GM23338 (cell line): Measurements from ENCODE around the gene TMPRSS11E. TPM values are rescaled to one million over a fixed set of nuclear protein-coding genes. Genes with fewer than 3 reads are reported as not detected.
"Not testable (repeated sequence)": the region's sequence is repeated elsewhere in the genome, so short reads cannot be mapped to it uniquely, and the experiment has no call there.

ENCODE experiments used
- ATAC-seq: fragments of 200-7000 bp; cut with Tn5 transposase; 3 replicates; pipeline ENCODE4 v1.9.1; 2020
- DNase-seq: peaks from one replicate; pipeline ENCODE4 v3.0.0-alpha.2; 2015; ENCODE audit warnings: low spot score
- H2AFZ ChIP-seq: fragments of 200-600 bp; sonication (generic); 2 replicates; pipeline ENCODE4 v1.8.0; 2016; ENCODE audit warnings: antibody characterized with exemption, mild to moderate bottlenecking, moderate library complexity
- H3F3A ChIP-seq: fragments of 200-600 bp; sonication (generic); replicated peaks from 2 replicates; pipeline ENCODE4 v1.8.0; 2017; ENCODE audit warnings: antibody characterized with exemption, mixed run types, low read depth
- H3K27ac ChIP-seq: fragments of 200-600 bp; sonication (generic); 2 replicates; pipeline ENCODE4 v1.6.1; 2016; ENCODE audit warnings: low read depth
- H3K27me3 ChIP-seq: fragments of 200-600 bp; sonication (generic); 2 replicates; pipeline ENCODE4 v1.8.0; 2016; ENCODE audit warnings: mild to moderate bottlenecking, mixed run types, moderate library complexity; ENCODE audit not compliant: insufficient read depth
- H3K36me3 ChIP-seq: fragments of 200-600 bp; sonication (generic); 2 replicates; pipeline ENCODE4 v1.8.0; 2016; ENCODE audit warnings: mild to moderate bottlenecking; ENCODE audit not compliant: insufficient read depth
- H3K4me1 ChIP-seq: fragments of 200-600 bp; sonication (generic); 2 replicates; pipeline ENCODE4 v1.8.0; 2016; ENCODE audit warnings: mild to moderate bottlenecking, moderate library complexity; ENCODE audit not compliant: insufficient read depth
- H3K4me2 ChIP-seq: fragments of 200-600 bp; sonication (generic); 2 replicates; pipeline ENCODE4 v1.7.1; 2017; ENCODE audit warnings: mixed run types
- H3K4me3 ChIP-seq: fragments of 200-600 bp; sonication (generic); 2 replicates; pipeline ENCODE4 v1.6.1; 2016; ENCODE audit warnings: mixed run types
- H3K79me2 ChIP-seq: fragments of 200-600 bp; sonication (generic); replicated peaks from 2 replicates; pipeline ENCODE4 v1.8.0; 2017; ENCODE audit warnings: mild to moderate bottlenecking; ENCODE audit not compliant: insufficient read depth
- H3K9me2 ChIP-seq: fragments of 200-600 bp; sonication (generic); 2 replicates; pipeline ENCODE4 v1.8.0; 2017; ENCODE audit not compliant: insufficient read depth
- H4K20me1 ChIP-seq: fragments of 200-600 bp; sonication (generic); replicated peaks from 2 replicates; pipeline ENCODE4 v1.8.0; 2017; ENCODE audit warnings: mild to moderate bottlenecking; ENCODE audit not compliant: insufficient read depth
- H3K27ac Mint-ChIP-seq: 2 replicates; pipeline ENCODE4 v1.8.0; 2020; ENCODE audit warnings: inconsistent platforms, mild to moderate bottlenecking, moderate library complexity, mixed read lengths
- H3K27me3 Mint-ChIP-seq: 3 replicates; pipeline ENCODE4 v1.8.0; 2022; ENCODE audit warnings: low read depth, mild to moderate bottlenecking, moderate library complexity, mixed read lengths, inconsistent platforms; ENCODE audit not compliant: insufficient read depth, poor library complexity
- H3K36me3 Mint-ChIP-seq: 3 replicates; pipeline ENCODE4 v1.8.0; 2021; ENCODE audit warnings: low read depth, mild to moderate bottlenecking, inconsistent platforms, moderate library complexity, mixed read lengths
- H3K4me1 Mint-ChIP-seq: 3 replicates; pipeline ENCODE4 v1.8.0; 2020; ENCODE audit warnings: mild to moderate bottlenecking, inconsistent platforms, mixed read lengths
- H3K4me3 Mint-ChIP-seq: 3 replicates; pipeline ENCODE4 v1.8.0; 2021; ENCODE audit warnings: moderate library complexity, mild to moderate bottlenecking, inconsistent platforms, mixed read lengths
- H3K9me3 Mint-ChIP-seq: 3 replicates; pipeline ENCODE4 v1.8.0; 2020; ENCODE audit warnings: moderate library complexity, mild to moderate bottlenecking, inconsistent platforms, mixed read lengths
- EZH2 ChIP-seq: fragments of 200-600 bp; sonication (generic); IDR thresholded peaks from one replicate; pipeline ENCODE4 v1.8.0; 2017; ENCODE audit warnings: antibody characterized with exemption, mild to moderate bottlenecking, low read depth; ENCODE audit not compliant: unreplicated experiment
- EZH2phosphoT487 ChIP-seq: fragments of 200-600 bp; sonication (generic); IDR thresholded peaks from one replicate; pipeline ENCODE4 v1.8.1; 2018; ENCODE audit warnings: antibody characterized with exemption; ENCODE audit not compliant: unreplicated experiment
- JUNB ChIP-seq: IDR thresholded peaks from one replicate; pipeline ENCODE4 v1.6.1; 2016; ENCODE audit warnings: antibody characterized with exemption; ENCODE audit not compliant: unreplicated experiment
- POLR2AphosphoS5 ChIP-seq: IDR thresholded peaks from 2 replicates; pipeline ENCODE4 v1.6.1; 2016; ENCODE audit warnings: antibody characterized with exemption, low read depth
- ZNF114 ChIP-seq: fragments of 250-450 bp; sonication (Bioruptor Pico); IDR thresholded peaks from 2 replicates; pipeline ENCODE4 v1.5.0; 2020; ENCODE audit warnings: mild to moderate bottlenecking, moderate library complexity
- polyA plus RNA-seq: library from polyadenylated mRNA; unstranded; fragments of >200 nt; fragmentation: Nextera tagmentation; extraction: Ambion mirVana; gene quantifications from 2 replicates; pipeline ENCODE4 v1.2.1, GENCODE V29; 2016
- total RNA-seq: library from RNA; depleted of rRNA; stranded (reverse); fragments of >200 nt; shearing (Covaris generic); gene quantifications from 2 replicates; pipeline ENCODE4 v1.2.3, GENCODE V29; 2014
- TF ChIP-seq, protein P1 (sequence below), 2 experiments: fragments of 200-600 bp in 1 of 2; sonication (generic) in 1 of 2; conservative IDR thresholded peaks; 2 replicates each; pipeline versions ENCODE4 v1.5.1 to v1.6.1; 2016 to 2017; ENCODE audit warnings: antibody characterized with exemption in 2 of 2, low read depth in 2 of 2, mild to moderate bottlenecking in 2 of 2, moderate library complexity in 1 of 2
- TF ChIP-seq, protein P2 (sequence below): IDR thresholded peaks from one replicate; pipeline ENCODE4 v1.6.1; 2018; ENCODE audit warnings: antibody characterized with exemption; ENCODE audit not compliant: unreplicated experiment

TMPRSS11E gene
- total and polyA plus RNA-seq, 2 experiments from 2014 or later, result 0.44 to 1.4 TPM

DNA sequence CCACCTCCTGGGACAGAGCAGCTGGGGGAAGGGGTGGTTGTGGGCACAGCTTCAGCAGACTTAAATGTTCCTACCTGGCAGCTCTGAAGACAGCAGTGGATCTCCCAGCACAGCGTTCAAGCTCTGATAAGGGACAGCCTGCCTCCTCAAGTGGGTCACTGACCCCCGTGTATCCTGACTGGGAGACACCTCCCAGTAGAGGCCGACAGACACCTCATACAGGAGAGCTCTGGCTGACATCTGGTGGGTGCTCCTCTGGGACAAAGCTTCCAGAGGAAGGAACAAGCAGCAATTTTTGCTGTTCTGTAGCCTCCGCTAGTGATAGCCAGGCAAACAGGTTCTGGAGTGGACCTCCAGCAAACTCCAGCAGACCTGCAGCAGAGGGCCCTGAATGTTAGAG is 56.2 kb downstream of the TMPRSS11E start:
- H3K4me3 ChIP-seq, H3K4me1 Mint-ChIP-seq: not testable (repeated sequence)

GRCh38 chr4:68504836-68505235 is 57.6 kb downstream of the TMPRSS11E start:
- not testable (repeated sequence) for H3K36me3 ChIP-seq, H3K27ac Mint-ChIP-seq, H3K27ac ChIP-seq, H3K27me3 ChIP-seq, H3K4me3 ChIP-seq, H3K4me1 ChIP-seq, H2AFZ ChIP-seq, H3F3A ChIP-seq, DNase-seq, ATAC-seq, H4K20me1 ChIP-seq, H3K27me3 Mint-ChIP-seq, H3K4me3 Mint-ChIP-seq, H3K4me1 Mint-ChIP-seq, H3K9me2 ChIP-seq, H3K79me2 ChIP-seq, H3K4me2 ChIP-seq
- H3K9me3 Mint-ChIP-seq, result peaks cover 31% of the 10 kb centered on the region
- H3K36me3 Mint-ChIP-seq, result peaks cover 25% of the 10 kb centered on the region

More for the DNA sequence above, 56.2 kb downstream of the TMPRSS11E start:
- not testable (repeated sequence) for H3K4me3 Mint-ChIP-seq, H3K79me2 ChIP-seq, H3K4me2 ChIP-seq, H4K20me1 ChIP-seq, H3K36me3 ChIP-seq, DNase-seq, H3K9me2 ChIP-seq, H3K27ac Mint-ChIP-seq, H3K27me3 ChIP-seq, H2AFZ ChIP-seq, H3K4me1 ChIP-seq, H3K27me3 Mint-ChIP-seq, ATAC-seq, H3K27ac ChIP-seq, H3F3A ChIP-seq
- TF ChIP-seq, protein P1, sequence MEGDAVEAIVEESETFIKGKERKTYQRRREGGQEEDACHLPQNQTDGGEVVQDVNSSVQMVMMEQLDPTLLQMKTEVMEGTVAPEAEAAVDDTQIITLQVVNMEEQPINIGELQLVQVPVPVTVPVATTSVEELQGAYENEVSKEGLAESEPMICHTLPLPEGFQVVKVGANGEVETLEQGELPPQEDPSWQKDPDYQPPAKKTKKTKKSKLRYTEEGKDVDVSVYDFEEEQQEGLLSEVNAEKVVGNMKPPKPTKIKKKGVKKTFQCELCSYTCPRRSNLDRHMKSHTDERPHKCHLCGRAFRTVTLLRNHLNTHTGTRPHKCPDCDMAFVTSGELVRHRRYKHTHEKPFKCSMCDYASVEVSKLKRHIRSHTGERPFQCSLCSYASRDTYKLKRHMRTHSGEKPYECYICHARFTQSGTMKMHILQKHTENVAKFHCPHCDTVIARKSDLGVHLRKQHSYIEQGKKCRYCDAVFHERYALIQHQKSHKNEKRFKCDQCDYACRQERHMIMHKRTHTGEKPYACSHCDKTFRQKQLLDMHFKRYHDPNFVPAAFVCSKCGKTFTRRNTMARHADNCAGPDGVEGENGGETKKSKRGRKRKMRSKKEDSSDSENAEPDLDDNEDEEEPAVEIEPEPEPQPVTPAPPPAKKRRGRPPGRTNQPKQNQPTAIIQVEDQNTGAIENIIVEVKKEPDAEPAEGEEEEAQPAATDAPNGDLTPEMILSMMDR (conservative IDR thresholded peaks at IDR 0.05; ENCODE audit: low read depth in 2 of 2), result peak in 1 of 2 experiments; percentile 37; a peak in 2 of 4 replicates
- Mint-ChIP-seq H3K36me3 (peaks cover 25% of the 10 kb centered on the region), H3K9me3 (peaks cover 31% of the 10 kb centered on the region)

DNA sequence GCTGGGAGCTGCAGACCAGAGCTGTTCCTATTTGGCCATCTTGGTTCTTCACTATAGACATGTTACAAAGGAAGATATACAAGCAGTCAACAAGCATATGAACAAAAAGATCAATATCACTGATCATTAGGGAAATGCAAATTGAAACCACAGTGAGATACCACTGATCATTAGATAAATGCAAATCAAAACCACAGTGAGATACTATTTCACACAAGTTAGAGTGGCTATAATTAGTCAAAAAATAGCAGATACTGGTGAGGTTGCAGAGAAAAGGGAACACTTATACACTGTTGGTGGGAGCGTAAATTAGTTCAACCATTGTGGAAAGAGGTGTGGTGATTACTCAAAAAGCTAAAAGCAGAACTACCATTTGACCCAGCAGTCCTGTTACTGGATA is 58.2 kb downstream of the TMPRSS11E start:
- H3K9me3 Mint-ChIP-seq, result peaks cover 31% of the 10 kb centered on the region
- H3F3A ChIP-seq, H3K4me1 Mint-ChIP-seq, DNase-seq, H4K20me1 ChIP-seq, H3K27me3 Mint-ChIP-seq, H3K9me2 ChIP-seq, H3K4me1 ChIP-seq, H3K79me2 ChIP-seq, H3K4me2 ChIP-seq, H3K36me3 ChIP-seq, H3K27ac Mint-ChIP-seq, H3K4me3 ChIP-seq, H3K4me3 Mint-ChIP-seq, ATAC-seq, H2AFZ ChIP-seq, H3K27ac ChIP-seq, H3K27me3 ChIP-seq: not testable (repeated sequence)
- H3K36me3 Mint-ChIP-seq, result peaks cover 25% of the 10 kb centered on the region

- H3K4me1 Mint-ChIP-seq, result no peaks in the 10 kb centered on the region
- Histone ChIP-seq H3K36me3 (no peaks in the 10 kb centered on the region), H4K20me1 (no peaks in the 10 kb centered on the region), H3K4me2 (no peak overlapping the region), H3F3A (no peaks in the 10 kb centered on the region), H3K79me2 (no peaks in the 10 kb centered on the region), H3K4me1 (no peaks in the 10 kb centered on the region), H3K9me2 (no peaks in the 10 kb centered on the region), H3K4me3 (no peak overlapping the region), H3K27me3 (no peaks in the 10 kb centered on the region), H3K27ac (no peak overlapping the region), H2AFZ (peak overlapping the region; percentile 66)
- H3K9me3 Mint-ChIP-seq, result peaks cover 6% of the 10 kb centered on the region; the same call in 2 of the 3 replicates
- ATAC-seq (no peak), DNase-seq (no peak)
- H3K27ac Mint-ChIP-seq, result no peak overlapping the region
- no peaks in the 10 kb centered on the region for H3K27me3 Mint-ChIP-seq
- peaks cover 2% of the 10 kb centered on the region; the same call in 2 of the 3 replicates for H3K36me3 Mint-ChIP-seq
- TF ChIP-seq JUNB (no peak), ZNF114 (CRISPR knock-in tag) (no peak), POLR2AphosphoS5 (no peak), EZH2phosphoT487 (no peak), EZH2 (no peak)
- TF ChIP-seq, protein P2, sequence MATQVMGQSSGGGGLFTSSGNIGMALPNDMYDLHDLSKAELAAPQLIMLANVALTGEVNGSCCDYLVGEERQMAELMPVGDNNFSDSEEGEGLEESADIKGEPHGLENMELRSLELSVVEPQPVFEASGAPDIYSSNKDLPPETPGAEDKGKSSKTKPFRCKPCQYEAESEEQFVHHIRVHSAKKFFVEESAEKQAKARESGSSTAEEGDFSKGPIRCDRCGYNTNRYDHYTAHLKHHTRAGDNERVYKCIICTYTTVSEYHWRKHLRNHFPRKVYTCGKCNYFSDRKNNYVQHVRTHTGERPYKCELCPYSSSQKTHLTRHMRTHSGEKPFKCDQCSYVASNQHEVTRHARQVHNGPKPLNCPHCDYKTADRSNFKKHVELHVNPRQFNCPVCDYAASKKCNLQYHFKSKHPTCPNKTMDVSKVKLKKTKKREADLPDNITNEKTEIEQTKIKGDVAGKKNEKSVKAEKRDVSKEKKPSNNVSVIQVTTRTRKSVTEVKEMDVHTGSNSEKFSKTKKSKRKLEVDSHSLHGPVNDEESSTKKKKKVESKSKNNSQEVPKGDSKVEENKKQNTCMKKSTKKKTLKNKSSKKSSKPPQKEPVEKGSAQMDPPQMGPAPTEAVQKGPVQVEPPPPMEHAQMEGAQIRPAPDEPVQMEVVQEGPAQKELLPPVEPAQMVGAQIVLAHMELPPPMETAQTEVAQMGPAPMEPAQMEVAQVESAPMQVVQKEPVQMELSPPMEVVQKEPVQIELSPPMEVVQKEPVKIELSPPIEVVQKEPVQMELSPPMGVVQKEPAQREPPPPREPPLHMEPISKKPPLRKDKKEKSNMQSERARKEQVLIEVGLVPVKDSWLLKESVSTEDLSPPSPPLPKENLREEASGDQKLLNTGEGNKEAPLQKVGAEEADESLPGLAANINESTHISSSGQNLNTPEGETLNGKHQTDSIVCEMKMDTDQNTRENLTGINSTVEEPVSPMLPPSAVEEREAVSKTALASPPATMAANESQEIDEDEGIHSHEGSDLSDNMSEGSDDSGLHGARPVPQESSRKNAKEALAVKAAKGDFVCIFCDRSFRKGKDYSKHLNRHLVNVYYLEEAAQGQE, result no peak
- TF ChIP-seq, protein P1 (conservative IDR thresholded peaks at IDR 0.05; ENCODE audit: low read depth in 2 of 2), result peak in 1 of 2 experiments; percentile 24; a peak in 2 of 4 replicates
- H3K4me3 Mint-ChIP-seq, result no peak overlapping the region
These were observed 71.6 kb downstream of the TMPRSS11E start for GRCh38 chr4:68518889-68519288.
